ENCODE results near the gene AHSG. TPM values are rescaled to one million over a fixed set of nuclear protein-coding genes. Genes with fewer than 3 reads are reported as not detected.
"Not testable (repeated sequence)": the region's sequence is repeated elsewhere in the genome, so short reads cannot be mapped to it uniquely, and the experiment has no call there.

Gene AHSG
- total RNA-seq, 2 donors from 2014 or later: not detected

- H3K9me3 ChIP-seq (ENCODE audit: control insufficient read depth, low read length, poor library complexity, severe bottlenecking): no peaks in the 10 kb centered on the region
- Mint-ChIP-seq H3K4me3 (no peak overlapping the region), H3K4me1 (peaks cover 3% of the 10 kb centered on the region), H3K27me3 (peaks cover 26% of the 10 kb centered on the region), H3K36me3 (ENCODE audit: low read depth) (peaks cover 6% of the 10 kb centered on the region), H3K27ac (no peak overlapping the region)
- no peak for DNase-seq
- no peak for ATAC-seq
These were observed 13.5 kb downstream of the AHSG start for GRCh38 chr3:186626254-186626847.

- Mint-ChIP-seq H3K36me3 (ENCODE audit: low read depth) (peaks cover 3% of the 10 kb centered on the region), H3K27ac (no peak overlapping the region)
These were observed 15.1 kb downstream of the AHSG start for GRCh38 chr3:186627852-186628414.

GRCh38 chr3:186628756-186629155, 15.9 kb downstream of the AHSG start:
- Mint-ChIP-seq H3K4me3 (no peak overlapping the region), H3K4me1 (peaks cover 3% of the 10 kb centered on the region), H3K27ac (no peak overlapping the region), H3K36me3 (ENCODE audit: low read depth) (peaks cover 3% of the 10 kb centered on the region), H3K27me3 (peaks cover 10% of the 10 kb centered on the region)
- ATAC-seq (no peak), DNase-seq (no peak)
- no peaks in the 10 kb centered on the region for H3K9me3 ChIP-seq (ENCODE audit: control insufficient read depth, low read length, poor library complexity, severe bottlenecking)

More at GRCh38 chr3:186627852-186628414, 15.1 kb downstream of the AHSG start:
- no peak for ATAC-seq
- peaks cover 14% of the 10 kb centered on the region for H3K27me3 Mint-ChIP-seq
- no peaks in the 10 kb centered on the region for H3K9me3 ChIP-seq (ENCODE audit: control insufficient read depth, low read length, poor library complexity, severe bottlenecking)
- H3K4me3 Mint-ChIP-seq: no peak overlapping the region
- no peak for DNase-seq
- H3K4me1 Mint-ChIP-seq: peaks cover 3% of the 10 kb centered on the region

- no peak for ATAC-seq
- H3K27ac Mint-ChIP-seq: no peak overlapping the region
These were observed 18.2 kb downstream of the AHSG start for GRCh38 chr3:186630950-186631641.

GRCh38 chr3:186633481-186633880, 20.6 kb downstream of the AHSG start:
- H3K27me3 Mint-ChIP-seq: peaks cover 30% of the 10 kb centered on the region
- H3K36me3 Mint-ChIP-seq (ENCODE audit: low read depth): peaks cover 3% of the 10 kb centered on the region
- H3K9me3 ChIP-seq (ENCODE audit: control insufficient read depth, low read length, poor library complexity, severe bottlenecking): no peaks in the 10 kb centered on the region
- peaks cover 3% of the 10 kb centered on the region for H3K4me1 Mint-ChIP-seq
- ATAC-seq: no peak
- no peak for DNase-seq
- H3K4me3 Mint-ChIP-seq: no peak overlapping the region
- no peak overlapping the region for H3K27ac Mint-ChIP-seq

More at GRCh38 chr3:186630950-186631641, 18.2 kb downstream of the AHSG start:
- no peak for DNase-seq
- H3K9me3 ChIP-seq (ENCODE audit: control insufficient read depth, low read length, poor library complexity, severe bottlenecking): no peaks in the 10 kb centered on the region
- Mint-ChIP-seq H3K4me1 (peaks cover 3% of the 10 kb centered on the region), H3K36me3 (ENCODE audit: low read depth) (peaks cover 3% of the 10 kb centered on the region), H3K4me3 (no peak overlapping the region), H3K27me3 (peaks cover 16% of the 10 kb centered on the region)

- H3K9me3 ChIP-seq (ENCODE audit: control insufficient read depth, low read length, poor library complexity, severe bottlenecking); H3K27ac Mint-ChIP-seq; DNase-seq; ATAC-seq; H3K4me3 Mint-ChIP-seq; H3K36me3 Mint-ChIP-seq (ENCODE audit: low read depth); H3K4me1 Mint-ChIP-seq: not testable (repeated sequence)
- peaks cover 35% of the 10 kb centered on the region for H3K27me3 Mint-ChIP-seq
These were observed 21.3 kb downstream of the AHSG start for GRCh38 chr3:186634207-186634606.

GRCh38 chr3:186635532-186635931, 22.7 kb downstream of the AHSG start:
- peaks cover 5% of the 10 kb centered on the region for H3K36me3 Mint-ChIP-seq (ENCODE audit: low read depth)
- no peak overlapping the region for H3K4me3 Mint-ChIP-seq

GRCh38 chr3:186636536-186636935, 23.7 kb downstream of the AHSG start:
- Mint-ChIP-seq H3K27me3 (peaks cover 44% of the 10 kb centered on the region), H3K4me3 (no peak overlapping the region), H3K27ac (no peak overlapping the region), H3K4me1 (no peaks in the 10 kb centered on the region), H3K36me3 (ENCODE audit: low read depth) (peaks cover 3% of the 10 kb centered on the region)
- H3K9me3 ChIP-seq (ENCODE audit: control insufficient read depth, low read length, poor library complexity, severe bottlenecking): no peaks in the 10 kb centered on the region
- DNase-seq (no peak), ATAC-seq (no peak)

More at GRCh38 chr3:186635532-186635931, 22.7 kb downstream of the AHSG start:
- DNase-seq (no peak), ATAC-seq (no peak)
- Mint-ChIP-seq H3K27me3 (peaks cover 40% of the 10 kb centered on the region), H3K4me1 (no peaks in the 10 kb centered on the region), H3K27ac (no peak overlapping the region)
- H3K9me3 ChIP-seq (ENCODE audit: control insufficient read depth, low read length, poor library complexity, severe bottlenecking): no peaks in the 10 kb centered on the region

- Mint-ChIP-seq H3K27me3 (peaks cover 55% of the 10 kb centered on the region), H3K27ac (no peak overlapping the region), H3K36me3 (ENCODE audit: low read depth) (peaks cover 3% of the 10 kb centered on the region), H3K4me3 (no peak overlapping the region), H3K4me1 (no peaks in the 10 kb centered on the region)
- no peak for DNase-seq
- ATAC-seq: no peak
- H3K9me3 ChIP-seq (ENCODE audit: control insufficient read depth, low read length, poor library complexity, severe bottlenecking): no peaks in the 10 kb centered on the region
These were observed 24.8 kb downstream of the AHSG start for GRCh38 chr3:186637686-186638085.

GRCh38 chr3:186638259-186638658, 25.4 kb downstream of the AHSG start:
- H3K27ac Mint-ChIP-seq: no peak overlapping the region
- H3K36me3 Mint-ChIP-seq (ENCODE audit: low read depth): peaks cover 3% of the 10 kb centered on the region
- no peak overlapping the region for H3K4me3 Mint-ChIP-seq
- DNase-seq: no peak
- no peaks in the 10 kb centered on the region for H3K4me1 Mint-ChIP-seq
- peaks cover 61% of the 10 kb centered on the region for H3K27me3 Mint-ChIP-seq
- ATAC-seq: no peak
- no peaks in the 10 kb centered on the region for H3K9me3 ChIP-seq (ENCODE audit: control insufficient read depth, low read length, poor library complexity, severe bottlenecking)

GRCh38 chr3:186639778-186640472, 27.1 kb downstream of the AHSG start, which contains the start of gene FETUB:
Gene FETUB (plus strand): TSS chr3:186640399. CDS start chr3:186640461, 62 bp downstream.
- DNase-seq (no peak), ATAC-seq (no peak)
- peaks cover 3% of the 10 kb centered on the region for H3K36me3 Mint-ChIP-seq (ENCODE audit: low read depth)
- H3K27ac Mint-ChIP-seq: no peak within 1 kb of the TSS
- no peaks in the 10 kb centered on the region for H3K9me3 ChIP-seq (ENCODE audit: control insufficient read depth, low read length, poor library complexity, severe bottlenecking)
- H3K27me3 Mint-ChIP-seq: peaks cover 69% of the 10 kb centered on the region
- H3K4me1 Mint-ChIP-seq: peaks cover 2% of the 10 kb centered on the region
- H3K4me3 Mint-ChIP-seq: no peak within 1 kb of the TSS

- DNase-seq (no peak), ATAC-seq (no peak)
- Mint-ChIP-seq H3K4me1 (peaks cover 2% of the 10 kb centered on the region), H3K36me3 (ENCODE audit: low read depth) (peaks cover 3% of the 10 kb centered on the region), H3K27ac (no peak overlapping the region), H3K4me3 (no peak overlapping the region), H3K27me3 (peaks cover 67% of the 10 kb centered on the region)
- H3K9me3 ChIP-seq (ENCODE audit: control insufficient read depth, low read length, poor library complexity, severe bottlenecking): no peaks in the 10 kb centered on the region
These were observed 27.6 kb downstream of the AHSG start for GRCh38 chr3:186640473-186640818.

GRCh38 chr3:186640929-186641328, 28.1 kb downstream of the AHSG start:
- ATAC-seq: no peak
- Mint-ChIP-seq H3K4me1 (peaks cover 2% of the 10 kb centered on the region), H3K36me3 (ENCODE audit: low read depth) (peaks cover 3% of the 10 kb centered on the region), H3K4me3 (no peak overlapping the region), H3K27ac (no peak overlapping the region), H3K27me3 (peaks cover 69% of the 10 kb centered on the region)
- no peak for DNase-seq
- H3K9me3 ChIP-seq (ENCODE audit: control insufficient read depth, low read length, poor library complexity, severe bottlenecking): no peaks in the 10 kb centered on the region
